ENCODE measurements around the gene RXRA. TPM values are rescaled to one million over a fixed set of nuclear protein-coding genes. Genes with fewer than 3 reads are reported as not detected.

Gene RXRA
- total RNA-seq, 4 donors from 2014 or later = 27.3 to 70.5 (median 58.6) TPM

DNA sequence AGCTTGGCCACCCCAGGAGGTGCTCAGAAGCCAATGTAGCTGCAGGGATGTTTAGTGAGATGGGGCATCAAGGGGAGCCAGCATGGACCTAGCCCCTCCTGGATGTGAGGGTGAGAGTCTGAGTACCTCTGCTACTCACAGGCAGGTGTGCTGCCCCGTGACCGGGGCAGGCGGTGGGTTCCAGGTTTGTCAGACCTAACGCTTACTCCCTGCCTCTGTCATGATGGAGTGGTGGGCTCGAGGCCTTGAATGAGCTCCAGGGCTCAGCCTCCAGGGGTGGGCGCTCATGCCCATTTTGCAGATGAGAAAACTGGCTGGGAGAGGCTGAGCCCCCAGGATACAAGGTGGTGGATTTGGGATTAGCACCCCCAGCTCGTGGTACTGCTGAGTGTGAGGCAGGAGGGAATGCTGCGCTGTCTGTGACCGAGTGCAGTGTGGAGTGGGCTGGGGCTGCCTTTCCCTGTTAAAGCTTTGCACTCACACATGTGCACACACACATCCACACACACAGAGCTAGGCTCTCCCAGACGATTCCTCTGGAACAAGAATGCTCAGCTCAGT is 1.5 kb downstream of the RXRA start:
- Histone ChIP-seq H3K9me3 (no peaks in the 10 kb centered on the region), H3K27me3 (no peaks in the 10 kb centered on the region), H3K36me3 (no peaks in the 10 kb centered on the region), H3K4me3 (peak overlapping the region; percentile 73 to 86 (median 84)), H3K27ac (peak overlapping the region; percentile 90 to 92 (median 90)), H3K4me1 (peaks cover 49 to 77% (median 72%) of the 10 kb centered on the region in 4 donors)
- TF ChIP-seq EP300 (IDR thresholded peaks at IDR 0.05; ENCODE audit: low read depth) (no peak), POLR2A (IDR thresholded peaks at IDR 0.05) (no peak), POLR2AphosphoS5 (IDR thresholded peaks at IDR 0.05) (no peak)
- TF ChIP-seq, protein P1, sequence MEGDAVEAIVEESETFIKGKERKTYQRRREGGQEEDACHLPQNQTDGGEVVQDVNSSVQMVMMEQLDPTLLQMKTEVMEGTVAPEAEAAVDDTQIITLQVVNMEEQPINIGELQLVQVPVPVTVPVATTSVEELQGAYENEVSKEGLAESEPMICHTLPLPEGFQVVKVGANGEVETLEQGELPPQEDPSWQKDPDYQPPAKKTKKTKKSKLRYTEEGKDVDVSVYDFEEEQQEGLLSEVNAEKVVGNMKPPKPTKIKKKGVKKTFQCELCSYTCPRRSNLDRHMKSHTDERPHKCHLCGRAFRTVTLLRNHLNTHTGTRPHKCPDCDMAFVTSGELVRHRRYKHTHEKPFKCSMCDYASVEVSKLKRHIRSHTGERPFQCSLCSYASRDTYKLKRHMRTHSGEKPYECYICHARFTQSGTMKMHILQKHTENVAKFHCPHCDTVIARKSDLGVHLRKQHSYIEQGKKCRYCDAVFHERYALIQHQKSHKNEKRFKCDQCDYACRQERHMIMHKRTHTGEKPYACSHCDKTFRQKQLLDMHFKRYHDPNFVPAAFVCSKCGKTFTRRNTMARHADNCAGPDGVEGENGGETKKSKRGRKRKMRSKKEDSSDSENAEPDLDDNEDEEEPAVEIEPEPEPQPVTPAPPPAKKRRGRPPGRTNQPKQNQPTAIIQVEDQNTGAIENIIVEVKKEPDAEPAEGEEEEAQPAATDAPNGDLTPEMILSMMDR (IDR thresholded peaks at IDR 0.05) = no peak
- in situ Hi-C loops (cut with MboI; ENCODE audit: low pct_ligation_motif_present in 1 of 4, low pct_unique_long_range_greater_than_20kb in 1 of 4, low sequenced_read_pairs in 3 of 4) (no loop called here), intact Hi-C loops (cut with DNase I; ENCODE audit: low total_unique reads) (loop anchor here (10.0 kb wide), 2 partner anchors 107 to 153 kb away; no protein-coding TSS in a partner anchor)
- WGBS, 2 donors (ENCODE audit: low coverage in 1 of 2) = 26% methylated on average over 10 of the region's 10 CpGs; no CpG with 5 or more reads in 1 of the 2 donors
- DNase-seq = no peak

DNA sequence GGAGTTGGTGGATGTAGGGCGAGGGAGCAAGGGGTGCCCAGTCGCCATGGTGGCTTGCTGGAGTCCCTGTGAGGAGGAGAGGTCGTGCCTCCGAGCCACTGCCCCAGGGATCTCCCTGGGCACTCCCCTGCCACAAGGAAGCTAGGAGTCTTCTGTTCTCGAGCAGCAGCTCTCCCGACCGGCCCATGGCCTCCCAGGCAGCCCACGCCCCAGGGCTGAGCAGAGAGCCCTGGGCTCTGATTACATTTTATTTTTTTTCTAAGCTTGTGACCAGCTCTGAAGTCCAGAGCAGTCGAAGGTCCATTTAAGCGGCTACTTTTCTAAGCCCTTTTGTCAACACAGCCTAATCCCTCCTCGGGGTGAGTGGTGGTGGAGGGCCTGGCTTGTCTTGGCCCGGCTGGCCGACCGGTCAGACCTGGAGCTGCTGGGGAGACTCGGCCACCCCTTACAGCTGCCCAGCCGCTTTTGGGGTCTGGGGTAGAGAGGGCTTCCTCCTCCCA is 2.1 kb downstream of the RXRA start:
- WGBS, 2 donors (ENCODE audit: low coverage in 1 of 2) = 28% methylated on average over 15 of the region's 16 CpGs; no CpG with 5 or more reads in 1 of the 2 donors
- peak overlapping the region; percentile 90 to 92 (median 90) for H3K27ac ChIP-seq
- TF ChIP-seq EP300 (IDR thresholded peaks at IDR 0.05; ENCODE audit: low read depth) (no peak), POLR2AphosphoS5 (IDR thresholded peaks at IDR 0.05) (peak in 2 of 3 donors; percentile 84 to 85), POLR2A (IDR thresholded peaks at IDR 0.05) (peak; percentile 91)
- TF ChIP-seq, protein P1 (IDR thresholded peaks at IDR 0.05) = no peak
- peak; percentile 72 for DNase-seq
- intact Hi-C loops (cut with DNase I; ENCODE audit: low total_unique reads) (loop anchor here (10.0 kb wide), 2 partner anchors 106 to 154 kb away; no protein-coding TSS in a partner anchor), in situ Hi-C loops (cut with MboI; ENCODE audit: low pct_ligation_motif_present in 1 of 4, low pct_unique_long_range_greater_than_20kb in 1 of 4, low sequenced_read_pairs in 3 of 4) (no loop called here)
- peaks cover 55 to 83% (median 77%) of the 10 kb centered on the region in 4 donors for H3K4me1 ChIP-seq
- no peaks in the 10 kb centered on the region for H3K27me3 ChIP-seq
- no peaks in the 10 kb centered on the region for H3K9me3 ChIP-seq
- no peaks in the 10 kb centered on the region for H3K36me3 ChIP-seq
- H3K4me3 ChIP-seq = peak overlapping the region; percentile 73 to 86 (median 84)

DNA sequence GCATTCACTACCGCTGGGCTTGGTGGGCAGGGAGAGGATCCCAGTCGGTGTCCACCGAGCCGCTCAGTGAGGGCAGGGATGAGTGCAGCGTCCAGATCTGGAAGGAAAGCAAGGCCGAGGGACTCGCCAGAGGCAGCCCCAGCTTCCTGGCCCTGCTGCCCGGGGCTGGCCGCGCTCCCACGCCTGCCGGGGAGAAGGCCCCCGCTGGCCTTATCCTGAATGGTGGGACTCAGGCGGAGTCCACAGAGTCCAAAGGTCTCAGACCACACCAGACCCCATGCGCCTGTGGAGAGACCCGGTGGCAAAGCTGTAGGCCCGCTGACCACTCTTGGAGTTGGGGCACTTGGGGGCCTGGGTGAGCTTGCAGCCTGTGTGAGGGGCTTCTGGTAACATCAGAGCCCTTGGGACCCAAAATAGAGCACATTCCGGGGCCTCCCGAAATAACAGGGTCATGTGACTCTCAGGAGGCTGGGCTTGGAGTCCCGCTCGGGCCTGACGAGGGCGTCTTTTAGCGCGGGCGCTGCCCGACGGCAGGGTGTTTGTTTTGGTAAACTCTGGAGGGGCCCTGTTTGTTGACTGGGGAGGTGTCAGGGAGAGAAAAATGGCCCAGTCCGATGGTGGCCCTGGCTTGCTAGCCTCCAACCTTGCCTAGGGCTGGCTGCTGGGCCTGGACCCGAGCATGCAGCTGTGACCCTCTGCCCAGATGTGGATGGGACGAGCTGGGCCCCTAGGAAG is 2.8 kb downstream of the RXRA start:
- H3K27ac ChIP-seq = peak overlapping the region; percentile 90 to 92 (median 90)
- intact Hi-C loops (cut with DNase I; ENCODE audit: low total_unique reads) = loop anchor here (10.0 kb wide), 2 partner anchors 106 to 154 kb away; no protein-coding TSS in a partner anchor

More for the DNA sequence above, 2.8 kb downstream of the RXRA start:
- WGBS, 2 donors (ENCODE audit: low coverage in 1 of 2) = 39% methylated on average over 26 of the region's 31 CpGs; no CpG with 5 or more reads in 1 of the 2 donors
- H3K27me3 ChIP-seq = no peaks in the 10 kb centered on the region
- DNase-seq = peak; percentile 71
- in situ Hi-C loops (cut with MboI; ENCODE audit: low pct_ligation_motif_present in 1 of 4, low pct_unique_long_range_greater_than_20kb in 1 of 4, low sequenced_read_pairs in 3 of 4) = no loop called here
- H3K9me3 ChIP-seq = no peaks in the 10 kb centered on the region
- TF ChIP-seq POLR2A (IDR thresholded peaks at IDR 0.05) = no peak
- no peak for TF ChIP-seq EP300 (IDR thresholded peaks at IDR 0.05; ENCODE audit: low read depth)
- TF ChIP-seq POLR2AphosphoS5 (IDR thresholded peaks at IDR 0.05) = no peak
- TF ChIP-seq, protein P1 (IDR thresholded peaks at IDR 0.05) = peak in 1 of 5 experiments; percentile 10
- H3K4me3 ChIP-seq = peak overlapping the region; percentile 6 to 86 (median 78)
- H3K4me1 ChIP-seq = peaks cover 59 to 84% (median 79%) of the 10 kb centered on the region in 4 donors
- no peaks in the 10 kb centered on the region for H3K36me3 ChIP-seq

Measured in transverse colon (tissue), 4 donors.